K562 treated with DMSO at 1 percent for 4 hours (cell line): ENCODE results near the gene RRAD. TPM values are rescaled to one million over a fixed set of nuclear protein-coding genes. Genes with fewer than 3 reads are reported as not detected.

ENCODE experiments used
- total RNA-seq: library from RNA; unstranded; fragments of 300-600 nt; gene quantifications from 2 replicates; pipeline ENCODE4 v1.2.3, GENCODE V29; 2022; ENCODE audit not compliant: insufficient read depth

RRAD gene, protein sequence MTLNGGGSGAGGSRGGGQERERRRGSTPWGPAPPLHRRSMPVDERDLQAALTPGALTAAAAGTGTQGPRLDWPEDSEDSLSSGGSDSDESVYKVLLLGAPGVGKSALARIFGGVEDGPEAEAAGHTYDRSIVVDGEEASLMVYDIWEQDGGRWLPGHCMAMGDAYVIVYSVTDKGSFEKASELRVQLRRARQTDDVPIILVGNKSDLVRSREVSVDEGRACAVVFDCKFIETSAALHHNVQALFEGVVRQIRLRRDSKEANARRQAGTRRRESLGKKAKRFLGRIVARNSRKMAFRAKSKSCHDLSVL
- 2.4 and 5.3 TPM in 2 replicates for total RNA-seq

GRCh38 chr16:66925322-66925840, at the start of gene RRAD:
TSS of gene RRAD (minus strand) at chr16:66925535. CDS start at chr16:66925179, 356 bp downstream.

GRCh38 chr16:66961065-66961744, 35.9 kb upstream of the RRAD start, which contains the start of gene CES3:
TSS of gene CES3 (plus strand) at chr16:66961266. CDS start at chr16:66961308, 42 bp downstream.

GRCh38 chr16:66935314-66936011, 10.1 kb upstream of the RRAD start, which contains the start of gene CES2:
TSS of gene CES2 (plus strand) at chr16:66935516. CDS start at chr16:66935636, 120 bp downstream.

DNA sequence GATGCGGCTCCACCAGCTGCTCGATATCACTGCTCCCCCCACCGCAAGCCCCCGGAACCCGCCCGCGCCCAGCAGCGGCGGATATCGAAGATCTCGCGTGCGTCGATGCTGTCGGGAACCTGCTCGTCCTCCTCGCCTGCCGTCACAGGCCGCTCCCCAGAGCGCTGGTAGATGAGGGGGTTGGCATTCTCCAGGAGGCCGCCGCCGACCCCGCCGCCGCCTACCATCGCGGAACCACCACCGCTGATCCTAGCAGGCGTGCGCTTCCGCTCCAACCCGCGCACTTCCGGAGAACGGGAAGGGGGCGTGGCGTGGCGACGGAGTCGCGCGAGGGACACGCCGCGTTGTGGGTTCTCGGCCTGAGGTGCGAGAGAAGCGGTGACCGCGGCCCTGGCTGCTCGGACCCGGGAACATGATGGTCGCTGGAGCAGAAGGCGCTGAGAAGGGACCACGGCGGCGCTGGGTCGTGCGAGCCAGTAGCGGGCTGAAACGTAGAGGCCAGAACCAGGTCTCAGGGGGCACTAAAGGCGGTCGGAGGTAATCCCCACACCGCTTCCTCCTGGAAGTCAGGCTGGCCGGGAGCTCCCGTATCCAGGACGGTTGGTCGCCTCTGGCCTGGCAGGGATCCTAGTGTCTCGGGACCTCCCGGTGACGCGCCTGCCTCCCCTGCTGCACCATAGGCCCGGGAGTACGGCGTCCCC, 9.0 kb upstream of the RRAD start, which contains the start of gene CIAO2B:
Gene CIAO2B (minus strand): TSS at position 265 of the 701 bp plus-strand sequence. CDS start 38 bp downstream, at position 227.

GRCh38 chr16:66918803-66919568, 6.3 kb downstream of the RRAD start, which contains the start of gene CDH16:
TSS of gene CDH16 (minus strand) at chr16:66918885. CDS start at chr16:66918065, 820 bp downstream.

DNA sequence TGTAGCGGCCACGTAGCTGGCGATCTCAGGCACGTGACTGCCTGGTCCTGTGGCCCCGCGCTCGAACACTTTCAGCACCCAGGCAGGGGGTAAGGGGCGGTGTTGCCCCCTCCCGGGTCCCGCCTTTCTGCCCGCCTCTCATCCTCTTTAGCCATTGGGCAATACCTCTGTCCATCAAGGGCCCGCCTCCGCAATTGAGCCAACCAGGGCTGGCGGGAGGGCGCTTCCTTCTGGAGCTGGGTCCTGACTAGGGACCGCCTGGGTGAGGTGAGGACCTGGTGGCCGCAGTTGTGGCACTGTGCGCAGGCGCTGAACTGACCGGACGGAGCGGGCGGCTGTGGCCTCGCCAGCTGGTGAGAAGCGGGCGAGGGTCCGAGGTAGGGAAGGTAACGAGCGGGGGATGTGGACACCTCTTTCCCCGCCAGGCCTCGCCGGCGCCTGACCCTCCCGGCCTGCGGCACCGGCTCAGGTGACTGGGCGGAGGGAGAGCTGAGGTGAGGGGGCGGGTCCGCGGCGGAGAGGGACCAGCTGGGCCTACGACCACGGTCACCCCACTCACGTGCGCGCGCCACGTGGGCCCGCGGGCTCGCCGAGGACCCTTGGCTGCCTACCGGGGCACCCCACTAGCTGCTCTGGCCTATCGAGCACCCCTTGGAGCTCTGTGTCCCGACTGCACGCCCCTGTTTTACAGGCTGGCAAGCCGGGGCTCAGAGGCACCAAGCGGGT, 44.9 kb downstream of the RRAD start, which contains the start of gene PDP2:
Gene PDP2 (plus strand): TSS at position 228 of the 726 bp plus-strand sequence. CDS start 3,770 bp downstream, outside the sequence.

Other genes with a start within 250 kb of the RRAD start
- 17.1 and 21.0 TPM in 2 replicates for gene CMTM4, start 228.8 kb downstream of the RRAD start, total RNA-seq
- gene DYNC1LI2, start 173.9 kb downstream of the RRAD start, total RNA-seq = 31.9 and 35.6 TPM in 2 replicates
- gene TERB1, start 124.0 kb downstream of the RRAD start, total RNA-seq = not detected in 2 replicates
- gene NAE1, start 94.6 kb downstream of the RRAD start, total RNA-seq = 62.5 and 65.2 TPM in 2 replicates
- not detected in 2 replicates for gene CA7, start 81.1 kb downstream of the RRAD start, total RNA-seq
- gene PDP2, start 45.0 kb downstream of the RRAD start, total RNA-seq = 3.9 and 7.4 TPM in 2 replicates
- gene CDH16, start 6.7 kb downstream of the RRAD start, total RNA-seq = not detected in 2 replicates
- gene CIAO2B, start 8.9 kb upstream of the RRAD start, total RNA-seq = 224 and 237 TPM in 2 replicates
- 22.1 TPM in 2 replicates for gene CES2, start 10.0 kb upstream of the RRAD start, total RNA-seq
- 0.93 TPM in 1 of 2 replicates, not detected in the other for gene CES3, start 35.7 kb upstream of the RRAD start, total RNA-seq
- gene CES4A, start 63.1 kb upstream of the RRAD start, total RNA-seq = not detected in 2 replicates
- gene CBFB, start 103.6 kb upstream of the RRAD start, total RNA-seq = 34.7 and 44.2 TPM in 2 replicates
- gene PHAF1, start 184.4 kb upstream of the RRAD start, total RNA-seq = 9.2 and 13.9 TPM in 2 replicates
- gene B3GNT9, start 225.5 kb upstream of the RRAD start, total RNA-seq = 3.7 and 5.6 TPM in 2 replicates
- gene TRADD, start 234.4 kb upstream of the RRAD start, total RNA-seq = 28.0 and 33.7 TPM in 2 replicates
- 9.0 and 16.6 TPM in 2 replicates for gene FBXL8, start 234.4 kb upstream of the RRAD start, total RNA-seq
- 14.8 and 26.3 TPM in 2 replicates for gene HSF4, start 239.2 kb upstream of the RRAD start, total RNA-seq
- gene NOL3, start 245.0 kb upstream of the RRAD start, total RNA-seq = 15.7 and 20.6 TPM in 2 replicates